NCI-H526 (cell line): ENCODE data around the gene HIVEP3.

Experiments used
- DNase-seq, 2 experiments: peaks; one replicate each; lab custom pipeline; 2025; lab: John Stamatoyannopoulos, UW

The HIVEP3 gene

GRCh38 chr1:41497056-41497440 lies 421.7 kb downstream of the HIVEP3 start:
- DNase-seq, result no peak

- peak in 1 of 2 experiments; percentile 72 for DNase-seq
Measured at GRCh38 chr1:41496080-41497055, 422.4 kb downstream of the HIVEP3 start.

DNA sequence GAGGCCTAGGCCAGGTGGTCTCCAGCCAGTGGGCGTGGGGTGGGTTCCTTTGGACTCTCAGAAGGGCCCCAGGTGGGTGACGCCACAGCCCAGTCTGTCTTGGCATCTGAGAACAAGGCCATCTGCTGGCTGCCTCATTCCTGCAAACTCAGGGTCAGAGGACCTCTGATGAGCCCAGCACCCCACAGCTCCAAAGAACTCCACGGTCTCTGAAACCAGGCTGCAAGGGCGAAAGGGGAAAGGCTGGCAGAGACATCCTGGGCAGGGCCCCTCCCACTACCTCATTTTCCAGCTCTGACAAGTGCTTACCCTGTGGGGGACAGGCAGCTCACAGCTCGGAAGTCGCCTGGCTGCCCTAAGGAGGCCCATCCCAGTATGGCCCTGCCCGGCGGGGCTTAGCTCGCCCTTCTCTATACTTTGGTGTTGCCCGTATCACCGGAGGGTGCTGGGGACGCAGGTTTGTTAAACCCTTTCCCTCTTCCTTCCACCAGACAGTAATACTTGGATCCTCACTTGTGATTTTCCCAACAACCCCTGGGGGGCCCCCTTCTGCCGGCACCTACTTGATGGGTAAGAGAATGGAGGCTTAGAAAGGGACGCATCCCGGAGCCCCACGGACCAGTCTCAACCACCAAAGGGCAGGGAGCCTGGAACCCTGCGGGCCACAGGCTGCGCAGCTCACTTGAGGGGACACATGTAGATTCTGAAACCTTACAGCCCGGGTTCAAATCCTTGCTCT lies 423.3 kb downstream of the HIVEP3 start:
- DNase-seq, result peak; percentile 38 to 68

GRCh38 chr1:41494351-41495209 lies 424.1 kb downstream of the HIVEP3 start:
- DNase-seq, result no peak

GRCh38 chr1:41493626-41494350 lies 424.9 kb downstream of the HIVEP3 start:
- DNase-seq, result no peak

DNA sequence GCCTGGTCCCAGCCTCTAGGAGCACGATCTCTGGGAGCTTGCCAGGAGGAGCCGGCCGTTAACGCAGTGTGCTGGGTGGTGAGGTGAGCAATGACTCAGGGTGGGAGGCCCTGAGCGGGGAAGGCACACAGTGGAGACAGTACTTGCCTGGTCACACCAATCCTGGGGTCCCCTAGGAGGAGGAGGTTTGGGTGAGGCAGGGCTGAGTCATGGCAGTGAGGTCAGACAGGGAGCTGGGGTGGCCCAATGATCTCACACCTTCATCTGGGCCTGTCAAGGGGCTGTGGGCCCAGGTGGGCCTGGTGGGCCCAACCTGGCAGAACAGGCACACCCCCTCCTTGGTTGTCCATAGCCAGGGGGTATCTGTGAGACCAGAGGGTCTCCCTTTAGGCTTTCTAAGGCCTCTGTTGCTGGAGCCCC lies 425.6 kb downstream of the HIVEP3 start:
- no peak for DNase-seq

- DNase-seq, result peak in 1 of 2 experiments; percentile 44
Measured at GRCh38 chr1:41492341-41492848, 426.3 kb downstream of the HIVEP3 start.

- DNase-seq, result no peak
Measured at GRCh38 chr1:41490911-41491310, 427.8 kb downstream of the HIVEP3 start.

DNA sequence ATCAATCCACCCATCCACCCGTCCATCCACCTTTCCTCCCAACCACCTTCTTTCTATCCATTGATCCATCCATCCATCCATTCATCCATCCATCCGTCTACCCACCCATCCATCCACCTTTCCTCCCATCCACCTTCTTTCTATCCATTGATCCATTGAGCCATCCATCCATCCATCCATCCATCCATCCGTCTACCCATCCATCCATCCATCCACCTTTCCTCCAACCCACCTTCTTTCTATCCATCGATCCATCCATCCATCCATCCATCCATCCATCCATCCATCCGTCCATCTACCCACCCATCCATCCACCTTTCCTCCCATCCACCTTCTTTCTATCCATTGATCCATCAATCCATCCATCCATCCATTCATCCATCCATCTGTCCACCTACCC lies 429.2 kb downstream of the HIVEP3 start:
- DNase-seq, result no peak

DNA sequence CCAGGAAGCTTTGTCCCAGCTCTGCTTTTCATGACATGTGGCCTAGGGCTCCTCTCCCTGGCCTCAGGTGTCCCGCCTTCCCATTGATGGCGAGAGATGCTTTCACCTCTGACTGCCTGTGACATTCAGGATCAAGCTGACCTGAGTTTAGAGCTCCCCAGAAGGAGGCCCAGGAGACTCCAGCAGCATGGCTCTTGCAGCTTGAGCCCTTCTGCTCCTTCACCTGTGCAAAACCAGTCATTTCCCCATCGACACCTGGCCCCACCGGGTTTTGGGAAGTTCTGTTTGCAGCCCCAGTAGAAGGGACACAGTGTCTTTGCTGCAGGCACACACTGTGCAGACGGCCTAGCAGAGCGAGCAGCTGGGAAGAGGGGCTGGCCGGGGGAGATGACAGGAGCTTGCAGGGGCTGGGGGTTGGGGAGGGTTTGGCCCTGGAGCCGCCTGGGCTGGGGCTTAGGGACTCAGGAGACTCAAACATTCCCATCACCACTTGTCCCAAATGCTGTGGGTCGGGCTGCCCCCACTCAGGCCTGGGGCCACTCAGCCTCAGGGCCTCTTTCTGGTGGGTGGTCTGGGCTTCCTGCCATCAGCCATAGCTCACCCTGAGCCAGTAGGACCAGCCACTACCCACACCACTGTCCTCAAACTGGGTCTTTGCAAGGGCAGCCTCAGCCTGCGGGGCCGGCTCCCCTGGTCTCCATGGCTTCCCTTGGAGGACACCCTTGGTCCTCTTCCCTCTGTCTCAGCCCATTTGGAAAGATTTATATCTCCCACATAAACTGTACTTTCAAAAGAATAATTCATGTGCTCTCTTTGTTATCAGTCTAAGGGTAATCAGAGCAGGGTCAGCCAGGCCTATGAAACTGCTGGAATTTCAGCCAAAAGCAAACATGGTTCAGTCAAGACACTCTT lies 430.4 kb downstream of the HIVEP3 start:
- DNase-seq, result no peak

DNA sequence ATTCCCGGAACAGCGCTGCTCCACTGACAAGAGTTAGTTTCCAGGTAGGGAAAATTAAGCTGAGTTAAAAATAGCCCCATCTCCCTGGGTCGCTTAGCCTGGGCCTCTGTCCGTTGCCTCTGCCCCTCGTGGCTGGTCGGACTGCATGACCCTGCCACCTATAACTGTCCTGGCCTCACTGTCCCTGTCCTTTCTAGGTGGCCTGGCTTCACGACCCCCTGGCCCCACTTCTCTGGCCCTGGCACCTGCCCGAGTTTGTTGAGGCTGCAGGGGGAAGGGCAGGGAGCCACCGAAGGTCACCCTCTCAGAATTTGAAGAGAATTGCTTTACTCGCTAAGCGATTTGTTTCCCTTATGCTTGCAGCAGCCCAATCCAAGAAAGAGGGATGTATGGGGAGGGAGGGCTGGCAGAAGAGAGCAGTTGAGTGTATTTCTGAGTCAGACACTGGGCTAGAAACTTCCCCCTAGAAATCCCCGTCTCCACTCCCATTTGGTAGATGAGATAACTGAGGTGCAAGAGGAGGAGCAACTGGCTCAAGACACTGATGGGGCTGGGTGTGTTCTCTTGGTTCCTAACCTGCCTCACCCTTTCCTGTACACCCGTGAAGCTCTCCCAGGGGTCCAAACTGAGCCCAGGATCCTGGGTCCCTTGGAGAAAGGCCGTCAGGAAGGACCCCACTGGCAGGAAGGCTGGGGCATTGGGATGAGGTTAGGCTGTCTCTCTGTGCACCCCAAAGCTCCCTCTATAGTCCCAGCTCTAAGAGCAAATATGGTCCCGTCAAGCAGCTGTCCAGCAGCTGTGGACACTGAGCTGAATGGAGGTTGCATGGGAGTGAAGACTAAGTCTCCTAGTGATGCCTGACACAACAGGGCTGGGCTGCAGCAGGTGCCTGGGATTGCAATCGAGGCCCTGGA lies 431.3 kb downstream of the HIVEP3 start:
- no peak for DNase-seq

GRCh38 chr1:41486371-41487125 lies 432.2 kb downstream of the HIVEP3 start:
- peak in 1 of 2 experiments; percentile 47 for DNase-seq

GRCh38 chr1:41486053-41486370 lies 432.7 kb downstream of the HIVEP3 start:
- no peak for DNase-seq

DNA sequence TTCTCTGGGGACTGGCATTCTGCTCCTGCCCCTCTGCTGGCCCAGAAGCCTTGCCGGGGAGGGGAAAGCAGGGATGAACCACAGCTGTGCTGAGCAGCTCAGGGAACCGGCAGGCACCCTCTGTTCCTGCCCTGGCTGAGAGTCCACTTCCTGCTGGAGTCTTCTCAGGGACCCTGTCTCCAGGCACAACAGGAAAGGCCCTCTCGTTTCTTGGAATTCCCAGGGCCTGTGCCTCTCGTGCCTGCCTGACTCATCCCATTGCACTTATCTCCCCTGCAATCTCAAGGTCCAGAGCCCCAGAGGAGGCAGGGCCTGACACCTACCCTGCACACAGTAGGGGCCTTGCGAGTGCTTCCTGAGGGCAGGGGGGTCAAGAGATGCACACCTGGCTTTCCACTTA lies 433.1 kb downstream of the HIVEP3 start:
- no peak for DNase-seq

- DNase-seq, result peak; percentile 80 to 96
Measured at GRCh38 chr1:41484402-41485241, 434.1 kb downstream of the HIVEP3 start, which contains the start of gene EDN2. EDN2 (minus strand) TSS chr1:41484683; CDS start chr1:41484601, 82 bp downstream.

- no peak for DNase-seq
Measured at GRCh38 chr1:41483960-41484401, 434.7 kb downstream of the HIVEP3 start.
